MCF 10A (cell line): ENCODE data around the gene SCUBE1. TPM values are rescaled to one million over a fixed set of nuclear protein-coding genes. Genes with fewer than 3 reads are reported as not detected.

Source experiments
- BruUV-seq: library from RNA; stranded (reverse); fragments of 400-500 nt; replicated peaks from 2 replicates; lab custom pipeline; 2021; lab: Mats Ljungman, UMichigan
- CTCF ChIA-PET: fragments of 300-600 bp; sonication (Branson Sonifier 250); formaldehyde crosslinking; extraction: SDS; loops from one replicate; lab custom pipeline; 2021; ENCODE audit warnings: antibody characterized with exemption, inconsistent platforms; lab: Yijun Ruan, JAX
- POLR2A ChIA-PET: fragments of 300-600, 350-650 bp; sonication (Branson Sonifier 250); formaldehyde crosslinking; extraction: SDS; loops from one replicate; lab custom pipeline; 2020; ENCODE audit warnings: antibody characterized with exemption, inconsistent platforms; lab: Yijun Ruan, JAX
- DNase-seq: peaks from one replicate; pipeline ENCODE4 v3.0.0-alpha.2; 2018; ENCODE audit not compliant: unreplicated experiment
- H3K27ac Mint-ChIP-seq: one replicate; pipeline ENCODE4 v1.8.0; 2022; ENCODE audit warnings: mild to moderate bottlenecking, low read depth, mixed read lengths; ENCODE audit not compliant: unreplicated experiment
- H3K27me3 Mint-ChIP-seq: one replicate; pipeline ENCODE4 v1.8.0; 2022; ENCODE audit warnings: mixed read lengths; ENCODE audit not compliant: insufficient read depth, unreplicated experiment
- H3K36me3 Mint-ChIP-seq: one replicate; pipeline ENCODE4 v1.8.0; 2022; ENCODE audit warnings: mild to moderate bottlenecking, moderate library complexity, mixed read lengths; ENCODE audit not compliant: insufficient read depth, unreplicated experiment
- H3K4me1 Mint-ChIP-seq: one replicate; pipeline ENCODE4 v1.8.0; 2022; ENCODE audit warnings: mixed read lengths; ENCODE audit not compliant: insufficient read depth, unreplicated experiment
- H3K4me3 Mint-ChIP-seq: one replicate; pipeline ENCODE4 v1.8.0; 2022; ENCODE audit warnings: mild to moderate bottlenecking, moderate library complexity, mixed read lengths; ENCODE audit not compliant: unreplicated experiment
- H3K9me3 Mint-ChIP-seq: one replicate; pipeline ENCODE4 v1.8.0; 2022; ENCODE audit warnings: mixed read lengths; ENCODE audit not compliant: unreplicated experiment
- CTCF ChIP-seq: fragments of 200-600 bp; IDR thresholded peaks from one replicate; pipeline ENCODE4 v1.8.0; 2022; ENCODE audit warnings: antibody characterized with exemption, mild to moderate bottlenecking; ENCODE audit not compliant: unreplicated experiment
- intact Hi-C: fragments of 100-400 bp; cut with micrococcal nuclease; formaldehyde crosslinking; loops from 2 replicates; pipeline ENCODE4 v1.14.1; 2022
- total RNA-seq: library from RNA; stranded (reverse); gene quantifications from 2 replicates; pipeline ENCODE4 v1.2.3, GENCODE V29; 2022

SCUBE1 gene
- total RNA-seq, 1 experiment from 2014 or later: not detected

GRCh38 chr22:43227239-43227630, 115.9 kb downstream of the SCUBE1 start:
- no peak overlapping the region for H3K27ac Mint-ChIP-seq
- CTCF ChIA-PET: no interaction called here
- intact Hi-C loops: no loop called here
- no peaks in the 10 kb centered on the region for H3K36me3 Mint-ChIP-seq
- no peaks in the 10 kb centered on the region for H3K9me3 Mint-ChIP-seq
- POLR2A ChIA-PET: no interaction called here
- H3K27me3 Mint-ChIP-seq: peaks cover 32% of the 10 kb centered on the region
- DNase-seq: no peak
- TF ChIP-seq CTCF: no peak
- no peak overlapping the region for H3K4me3 Mint-ChIP-seq
- no TSS peak for BruUV-seq
- H3K4me1 Mint-ChIP-seq: peaks cover 12% of the 10 kb centered on the region

GRCh38 chr22:43226377-43227238, 116.6 kb downstream of the SCUBE1 start:
- BruUV-seq: no TSS peak
- CTCF ChIA-PET: no interaction called here

GRCh38 chr22:43225609-43226008, 117.6 kb downstream of the SCUBE1 start:
- H3K27ac Mint-ChIP-seq: no peak overlapping the region
- TF ChIP-seq CTCF: no peak
- no TSS peak for BruUV-seq
- peaks cover 29% of the 10 kb centered on the region for H3K27me3 Mint-ChIP-seq
- H3K4me3 Mint-ChIP-seq: no peak overlapping the region
- CTCF ChIA-PET: no interaction called here
- H3K36me3 Mint-ChIP-seq: no peaks in the 10 kb centered on the region
- peaks cover 7% of the 10 kb centered on the region for H3K4me1 Mint-ChIP-seq
- POLR2A ChIA-PET: no interaction called here
- DNase-seq: no peak
- no peaks in the 10 kb centered on the region for H3K9me3 Mint-ChIP-seq
- intact Hi-C loops: no loop called here

More at GRCh38 chr22:43226377-43227238, 116.6 kb downstream of the SCUBE1 start:
- Mint-ChIP-seq H3K4me3 (no peak overlapping the region), H3K36me3 (no peaks in the 10 kb centered on the region), H3K27me3 (peaks cover 29% of the 10 kb centered on the region), H3K9me3 (no peaks in the 10 kb centered on the region), H3K27ac (no peak overlapping the region), H3K4me1 (peaks cover 12% of the 10 kb centered on the region)
- DNase-seq: no peak
- POLR2A ChIA-PET: no interaction called here
- no peak for TF ChIP-seq CTCF
- intact Hi-C loops: no loop called here

- H3K27me3 Mint-ChIP-seq: peaks cover 22% of the 10 kb centered on the region
- H3K36me3 Mint-ChIP-seq: no peaks in the 10 kb centered on the region
- intact Hi-C loops: no loop called here
- no peak overlapping the region for H3K27ac Mint-ChIP-seq
- DNase-seq: no peak
- TF ChIP-seq CTCF: no peak
- no peaks in the 10 kb centered on the region for H3K9me3 Mint-ChIP-seq
- ChIA-PET POLR2A (no interaction called here), CTCF (no interaction called here)
- no TSS peak for BruUV-seq
- no peak overlapping the region for H3K4me3 Mint-ChIP-seq
- H3K4me1 Mint-ChIP-seq: no peaks in the 10 kb centered on the region
Measured at GRCh38 chr22:43222987-43223386, 120.2 kb downstream of the SCUBE1 start.
